SK-N-SH (cell line): ENCODE measurements around the gene MAD1L1. TPM values are rescaled to one million over a fixed set of nuclear protein-coding genes. Genes with fewer than 3 reads are reported as not detected.
A peak's percentile ranks its signal among the peaks of the same experiment; 100 is the strongest.

Experiments used
- CTCF ChIA-PET: fragments of 300-600, 350-600 bp; formaldehyde crosslinking; extraction: SDS; loops from one replicate; lab custom pipeline; 2021; lab: Yijun Ruan, JAX
- POLR2A ChIA-PET: fragments of 350-600 bp; sonication (Branson Sonifier 250); formaldehyde crosslinking; extraction: SDS; loops from one replicate; lab custom pipeline; 2020; ENCODE audit warnings: antibody characterized with exemption, inconsistent platforms; lab: Yijun Ruan, JAX
- DNase-seq: peaks from one replicate; pipeline ENCODE4 v3.0.0; 2012
- H2AFZ ChIP-seq: fragments of 200-600 bp; sonication (generic); 2 replicates; pipeline ENCODE4 v1.8.1; 2016; ENCODE audit warnings: antibody characterized with exemption, mild to moderate bottlenecking, low read depth
- H3F3A ChIP-seq: fragments of 200-600 bp; sonication (generic); replicated peaks from 2 replicates; pipeline ENCODE3; 2016; ENCODE audit warnings: antibody characterized with exemption, mild to moderate bottlenecking; ENCODE audit not compliant: insufficient read depth
- H3K27ac ChIP-seq, 2 experiments: fragments of 200-500 bp in 1 of 2; fragments of 200-600 bp in 1 of 2; sonication (Bioruptor generic) in 1 of 2; sonication (generic), shearing (Covaris generic) in 1 of 2; 2 replicates each; pipeline versions ENCODE4 v1.5.1 to v1.6.1; 2014 to 2016; ENCODE audit warnings: low read depth in 2 of 2, inconsistent platforms in 1 of 2, low read length in 1 of 2, mild to moderate bottlenecking in 1 of 2, mixed read lengths in 1 of 2
- H3K27me3 ChIP-seq: fragments of 200-600 bp; sonication (generic), shearing (Covaris generic); 2 replicates; pipeline ENCODE4 v1.6.1; 2016; ENCODE audit warnings: mixed run types; ENCODE audit not compliant: insufficient read depth
- H3K36me3 ChIP-seq, 2 experiments: fragments of 200-500 bp in 1 of 2; fragments of 200-600 bp in 1 of 2; sonication (Bioruptor generic) in 1 of 2; sonication (generic) in 1 of 2; replicated peaks in 1 of 2; 2 replicates each; pipeline versions ENCODE3 to v1.5.1; 2014 to 2016; ENCODE audit warnings: low read length in 1 of 2, mild to moderate bottlenecking in 1 of 2; ENCODE audit not compliant: insufficient read depth in 2 of 2, control insufficient read depth in 1 of 2
- H3K4me1 ChIP-seq, 2 experiments: fragments of 200-500 bp in 1 of 2; fragments of 200-600 bp in 1 of 2; sonication (Bioruptor generic) in 1 of 2; sonication (generic), shearing (Covaris generic) in 1 of 2; 2 replicates each; pipeline versions ENCODE4 v1.5.1 to v1.6.1; 2014 to 2016; ENCODE audit warnings: low read depth in 1 of 2, low read length in 1 of 2, mixed run types in 1 of 2; ENCODE audit not compliant: insufficient read depth in 2 of 2, control insufficient read depth in 1 of 2
- H3K4me2 ChIP-seq: fragments of 200-600 bp; sonication (generic), shearing (Covaris generic); 2 replicates; pipeline ENCODE4 v1.6.1; 2017; ENCODE audit warnings: mixed run types
- H3K4me3 ChIP-seq, 2 experiments: fragments of 200-500 bp in 1 of 2; fragments of 200-600 bp in 1 of 2; sonication (Bioruptor generic) in 1 of 2; sonication (generic), shearing (Covaris generic) in 1 of 2; 2 replicates each; pipeline versions ENCODE4 v1.5.1 to v1.8.1; 2014 to 2016; ENCODE audit warnings: low read depth in 2 of 2, inconsistent platforms in 1 of 2, low read length in 1 of 2, mild to moderate bottlenecking in 1 of 2, mixed read lengths in 1 of 2, moderate library complexity in 1 of 2
- H3K79me2 ChIP-seq: fragments of 200-600 bp; sonication (generic); 2 replicates; pipeline ENCODE4 v1.8.1; 2017; ENCODE audit warnings: mild to moderate bottlenecking; ENCODE audit not compliant: insufficient read depth
- H3K9ac ChIP-seq: fragments of 200-600 bp; sonication (generic); 2 replicates; pipeline ENCODE4 v1.6.1; 2017; ENCODE audit warnings: mixed run types
- H3K9me2 ChIP-seq: fragments of 200-600 bp; sonication (generic); 2 replicates; pipeline ENCODE4 v1.6.1; 2017; ENCODE audit warnings: mixed run types
- H3K9me3 ChIP-seq: fragments of 200-600 bp; sonication (generic); 2 replicates; pipeline ENCODE4 v1.6.1; 2017; ENCODE audit warnings: mixed run types, mild to moderate bottlenecking, moderate library complexity
- H4K20me1 ChIP-seq: fragments of 200-600 bp; sonication (generic); 2 replicates; pipeline ENCODE4 v1.6.1; 2017; ENCODE audit warnings: mild to moderate bottlenecking, mixed run types; ENCODE audit not compliant: insufficient read depth
- CTCF ChIP-seq: fragments of 200-600 bp; sonication (generic); IDR thresholded peaks from 2 replicates; pipeline ENCODE4 v1.6.1; 2017; ENCODE audit warnings: antibody characterized with exemption, mild to moderate bottlenecking, moderate library complexity
- FOSL2 ChIP-seq: IDR thresholded peaks from 2 replicates; pipeline ENCODE4 v1.4.0; 2012; ENCODE audit warnings: low read depth, mild to moderate bottlenecking, moderate library complexity, borderline replicate concordance
- FOXJ3 ChIP-seq: sonication (generic); formaldehyde crosslinking; IDR thresholded peaks from 2 replicates; pipeline ENCODE4 v1.5.1; 2020; ENCODE audit warnings: mild to moderate bottlenecking, missing genetic modification reagents
- FOXM1 ChIP-seq: IDR thresholded peaks from 2 replicates; pipeline ENCODE4 v1.4.0; 2012; ENCODE audit warnings: low read depth, mild to moderate bottlenecking
- GABPA ChIP-seq: IDR thresholded peaks from 2 replicates; pipeline ENCODE4 v1.4.0; 2012; ENCODE audit warnings: low read depth, mild to moderate bottlenecking
- REST ChIP-seq: IDR thresholded peaks from 2 replicates; pipeline ENCODE4 v1.6.1; 2012; ENCODE audit warnings: mild to moderate bottlenecking, low read depth, low read length, moderate library complexity
- TCF12 ChIP-seq: IDR thresholded peaks from 2 replicates; pipeline ENCODE4 v1.4.0; 2012
- YY1 ChIP-seq: IDR thresholded peaks from 2 replicates; pipeline ENCODE4 v1.4.0; 2012; ENCODE audit warnings: low read depth, mild to moderate bottlenecking
- WGBS: methylation state at CpG from one replicate; pipeline ENCODE4 v1.1.6; 2017; ENCODE audit warnings: low lambda C conversion rate; 5-methylcytosine and 5-hydroxymethylcytosine counted together
- polyA plus RNA-seq, 3 experiments: library from polyadenylated mRNA; depleted of rRNA; stranded (reverse); fragments of >200 nt; gene quantifications; 2 replicates each; pipeline ENCODE4 v1.2.3, GENCODE V29; 2012

Gene MAD1L1
- polyA plus RNA-seq, 1 of the 3 experiments (the other 2 are of a cell fraction), result 46.2 TPM

- TF ChIP-seq FOXM1, result no peak
These were observed 124.7 kb downstream of the MAD1L1 start (continued) for GRCh38 chr7:2108071-2108455.

GRCh38 chr7:2107386-2108070 is 125.2 kb downstream of the MAD1L1 start:
- Histone ChIP-seq H3K27ac (peak overlapping the region in 1 of 2 experiments; percentile 91; a peak in 2 of 4 replicates), H3F3A (peaks cover 5% of the 10 kb centered on the region), H4K20me1 (no peaks in the 10 kb centered on the region), H3K79me2 (no peaks in the 10 kb centered on the region; the same call in 1 of the 2 replicates), H2AFZ (no peak overlapping the region), H3K9me2 (no peaks in the 10 kb centered on the region), H3K9me3 (no peaks in the 10 kb centered on the region), H3K9ac (no peak overlapping the region), H3K27me3 (no peaks in the 10 kb centered on the region), H3K4me1 (peaks cover 24 to 94% of the 10 kb centered on the region in 2 experiments), H3K36me3 (no peaks in the 10 kb centered on the region), H3K4me3 (no peak overlapping the region), H3K4me2 (no peak overlapping the region)
- TF ChIP-seq TCF12, result no peak
- no peak for TF ChIP-seq GABPA
- no peak for TF ChIP-seq FOSL2
- no peak for TF ChIP-seq FOXJ3
- TF ChIP-seq YY1, result no peak
- peak; percentile 75 for DNase-seq
- WGBS, result 90% methylated on average over 21 of the region's 21 CpGs
- ChIA-PET CTCF (interaction anchor here (0.6 to 4.9 kb wide), 4 partner anchors 10 to 102 kb away, joined by 3 to 23 read pairs (median 6); no protein-coding TSS in a partner anchor), POLR2A (interaction anchor here (0.9 kb wide), 1 partner anchor 25 kb away, joined by 3 read pairs; no protein-coding TSS in a partner anchor)

- Histone ChIP-seq H3K9ac (no peak overlapping the region), H3K27me3 (no peaks in the 10 kb centered on the region)
- CTCF ChIA-PET, result interaction anchor here (0.6 to 4.9 kb wide), 3 partner anchors 10 to 102 kb away, joined by 3 to 23 read pairs (median 9); no protein-coding TSS in a partner anchor
These were observed 125.8 kb downstream of the MAD1L1 start for GRCh38 chr7:2106924-2107323.

More at GRCh38 chr7:2106924-2107323, 125.8 kb downstream of the MAD1L1 start:
- 83% methylated on average over 9 of the region's 15 CpGs for WGBS
- peak; percentile 75 for DNase-seq
- no peaks in the 10 kb centered on the region; the same call in 1 of the 2 replicates for H3K79me2 ChIP-seq
- H3K9me3 ChIP-seq, result no peaks in the 10 kb centered on the region
- no peaks in the 10 kb centered on the region for H3K9me2 ChIP-seq
- no peak overlapping the region for H2AFZ ChIP-seq
- no peak overlapping the region for H3K4me3 ChIP-seq
- POLR2A ChIA-PET, result no interaction called here
- no peaks in the 10 kb centered on the region for H4K20me1 ChIP-seq
- peaks cover 24 to 88% of the 10 kb centered on the region in 2 experiments for H3K4me1 ChIP-seq
- no peak overlapping the region for H3K4me2 ChIP-seq
- H3F3A ChIP-seq, result peaks cover 5% of the 10 kb centered on the region
- H3K27ac ChIP-seq, result peak overlapping the region in 1 of 2 experiments; percentile 91; a peak in 2 of 4 replicates
- H3K36me3 ChIP-seq, result no peaks in the 10 kb centered on the region
- no peak for TF ChIP-seq FOXJ3
- TF ChIP-seq REST, result peak; percentile 32; the same call in 1 of the 2 replicates
- no peak for TF ChIP-seq CTCF
